GM18520 (cell line): Measurements from ENCODE around the gene TBCB.
A peak's percentile ranks its signal among the peaks of the same experiment; 100 is the strongest.
"Not testable (repeated sequence)": the region's sequence is repeated elsewhere in the genome, so short reads cannot be mapped to it uniquely, and the experiment has no call there.

Source experiments
- ATAC-seq: cut with Tn5 transposase; IDR thresholded peaks from one replicate; pipeline ENCODE4 v1.9.1; 2021; ENCODE audit not compliant: unreplicated experiment

The TBCB gene

GRCh38 chr19:36101550-36102327 is 13.5 kb upstream of the TBCB start:
- ATAC-seq = no peak

- no peak for ATAC-seq
These were observed 12.1 kb upstream of the TBCB start for GRCh38 chr19:36103040-36103626.

- ATAC-seq = no peak
These were observed 11.3 kb upstream of the TBCB start for GRCh38 chr19:36103842-36104552.

GRCh38 chr19:36106441-36106840 is 8.8 kb upstream of the TBCB start:
- ATAC-seq = no peak

GRCh38 chr19:36106991-36107390 is 8.3 kb upstream of the TBCB start:
- ATAC-seq = no peak

- no peak for ATAC-seq
These were observed 6.6 kb upstream of the TBCB start for GRCh38 chr19:36108684-36109083.

- no peak for ATAC-seq
These were observed 4.6 kb upstream of the TBCB start, which contains the start of gene OVOL3 for GRCh38 chr19:36110487-36111199. Gene OVOL3, plus strand, starts transcription at chr19:36111143. Its CDS starts 60 bp downstream, at chr19:36111203.

- no peak for ATAC-seq
These were observed 4.1 kb upstream of the TBCB start for GRCh38 chr19:36111200-36111539.

- ATAC-seq = no peak
These were observed 2.6 kb upstream of the TBCB start for GRCh38 chr19:36112678-36113077.

- ATAC-seq = no peak
These were observed 1.8 kb upstream of the TBCB start for GRCh38 chr19:36113425-36113824.

GRCh38 chr19:36113894-36114720 is 1.2 kb upstream of the TBCB start:
- ATAC-seq = no peak

- ATAC-seq = peak; percentile 84
These were observed 381 bp upstream of the TBCB start, which contains the start of gene POLR2I for GRCh38 chr19:36114721-36115452. Gene POLR2I, minus strand, starts transcription at chr19:36114875. Its CDS starts 19 bp downstream, at chr19:36114856.

- ATAC-seq = no peak
These were observed 1.0 kb downstream of the TBCB start for GRCh38 chr19:36116344-36116637.

GRCh38 chr19:36120092-36120983 is 5.1 kb downstream of the TBCB start:
- no peak for ATAC-seq

GRCh38 chr19:36120984-36121358 is 5.7 kb downstream of the TBCB start:
- no peak for ATAC-seq

- no peak for ATAC-seq
These were observed 6.3 kb downstream of the TBCB start for GRCh38 chr19:36121486-36122124.

- no peak for ATAC-seq
These were observed 10.3 kb downstream of the TBCB start for GRCh38 chr19:36125557-36125956.

- no peak for ATAC-seq
These were observed 13.1 kb downstream of the TBCB start for GRCh38 chr19:36128392-36128736.

- ATAC-seq = not testable (repeated sequence)
These were observed 16.0 kb downstream of the TBCB start for GRCh38 chr19:36131221-36131620.
